Superior temporal gyrus (tissue), 1 donor: ENCODE data around the gene SCFD2.

Experiments
- DNase-seq: peaks from one replicate; pipeline ENCODE4 v3.0.0-alpha.2; 2016; ENCODE audit errors: extremely low spot score

The SCFD2 gene

DNA sequence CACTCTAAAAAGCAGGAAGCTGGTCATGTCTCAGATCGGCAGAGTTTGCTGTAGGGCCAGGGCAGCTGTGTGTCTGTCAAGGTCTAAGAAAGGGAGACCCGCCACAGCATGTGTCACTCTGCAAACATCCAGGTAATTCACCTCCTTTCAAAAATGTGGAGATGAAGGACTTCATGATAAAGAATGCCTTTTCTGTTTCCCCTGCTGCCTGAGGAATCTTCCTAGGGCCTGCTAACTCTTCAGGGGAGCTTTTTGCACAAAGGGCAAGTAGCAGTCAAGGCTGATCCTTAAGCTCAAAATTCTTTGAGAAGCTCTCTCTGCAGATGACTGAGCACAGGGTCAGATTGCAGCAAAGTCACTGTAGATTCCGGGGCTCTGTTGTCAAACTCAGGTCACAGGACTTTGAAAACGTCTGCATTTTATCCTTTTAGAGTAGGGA lies 482.7 kb downstream of the SCFD2 start:
- no peak for DNase-seq

DNA sequence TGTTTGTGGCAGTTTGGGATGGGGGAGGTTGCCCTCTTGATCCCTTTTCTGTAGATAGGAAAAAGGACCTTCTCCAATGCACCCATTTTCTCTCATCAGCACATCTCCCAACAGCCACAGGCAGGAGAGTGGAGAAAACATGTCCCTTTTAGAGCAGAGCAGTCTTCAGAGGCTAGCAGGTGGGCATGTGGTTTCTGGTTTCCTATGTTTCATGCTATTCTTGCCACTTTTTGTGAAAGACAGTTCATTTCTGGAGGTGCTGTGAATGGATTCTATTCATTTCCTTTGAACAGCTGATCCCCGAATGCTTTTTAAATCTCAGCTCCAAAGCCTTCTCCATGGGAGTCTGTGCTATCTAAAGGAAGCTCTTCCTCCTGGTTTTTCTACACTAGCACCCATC lies 484.9 kb downstream of the SCFD2 start:
- DNase-seq: no peak

DNA sequence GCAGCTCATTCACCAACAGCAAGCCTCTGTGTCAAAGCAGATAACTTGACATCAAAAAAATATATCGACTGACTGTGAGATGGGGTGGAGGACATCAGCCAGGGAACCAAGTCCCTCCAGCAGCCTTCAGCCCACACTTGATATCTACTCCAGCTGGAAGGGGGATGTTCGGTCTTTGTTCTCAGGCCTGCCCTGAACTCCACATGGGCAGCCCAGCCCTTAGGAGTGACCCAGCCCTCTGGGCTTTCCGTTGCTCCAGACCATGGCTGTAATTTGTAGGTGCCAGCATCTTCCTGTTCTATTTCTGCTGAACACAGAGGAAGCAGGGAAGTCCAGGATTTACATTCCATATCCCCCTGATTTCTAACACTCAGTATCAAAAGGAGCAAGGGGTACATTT lies 486.4 kb downstream of the SCFD2 start:
- no peak for DNase-seq

DNA sequence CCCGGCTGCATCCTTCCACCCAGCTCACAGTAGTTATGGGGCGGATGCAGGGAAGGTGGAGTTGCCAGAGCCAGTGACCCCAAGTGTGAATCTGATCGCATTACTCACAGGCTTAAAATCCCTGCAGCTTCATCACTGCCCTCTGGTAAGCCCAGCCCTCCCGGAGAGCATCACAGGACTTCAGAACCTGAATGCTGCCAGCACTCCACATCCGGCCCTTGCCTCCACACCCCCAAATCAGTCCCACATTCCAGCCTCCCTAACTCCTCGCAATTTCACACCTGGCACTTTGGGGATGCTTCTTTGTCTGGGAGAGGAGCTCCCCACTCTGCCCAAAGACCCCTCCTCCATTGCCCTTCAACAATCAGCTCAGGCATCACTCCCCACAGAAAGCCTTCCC lies 488.2 kb downstream of the SCFD2 start:
- DNase-seq: no peak

DNA sequence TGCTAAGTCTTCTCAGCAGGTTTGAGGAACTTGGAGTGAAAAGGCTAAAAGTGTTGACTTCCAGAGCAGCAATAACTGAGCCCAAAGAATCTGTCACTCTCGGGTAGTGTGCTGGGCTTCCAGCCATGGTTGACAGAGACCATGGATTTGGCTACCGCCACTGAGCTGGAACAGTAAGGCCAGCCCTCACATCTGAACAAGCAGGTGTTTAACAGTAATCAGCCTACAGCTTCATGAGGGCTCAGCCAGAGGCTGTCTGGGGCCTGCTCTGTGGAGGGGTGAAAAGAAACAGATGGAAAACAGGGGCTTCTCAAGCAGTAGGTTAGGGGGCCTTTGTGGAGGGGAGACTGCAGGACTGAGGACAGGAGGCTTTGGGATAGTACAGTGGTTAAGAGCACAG lies 488.8 kb downstream of the SCFD2 start:
- no peak for DNase-seq

DNA sequence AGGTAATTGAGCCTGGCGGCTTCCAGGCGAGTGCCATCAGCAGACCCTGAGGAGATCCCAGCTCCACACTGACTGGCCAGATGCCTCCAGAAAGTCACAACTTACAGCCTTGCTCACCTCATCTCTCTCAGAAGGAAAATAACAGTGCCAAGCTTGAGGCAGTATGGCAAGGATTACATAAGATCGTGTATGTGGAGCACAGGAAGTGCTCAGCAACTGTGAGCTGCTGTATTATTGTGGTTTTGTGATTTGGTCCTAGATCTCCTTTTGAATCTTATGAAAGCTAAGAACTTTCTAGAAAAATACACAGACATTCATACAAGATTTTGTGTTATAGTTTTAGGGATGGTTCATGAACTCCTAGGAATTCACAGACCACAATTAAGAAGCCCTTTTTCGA lies 489.8 kb downstream of the SCFD2 start:
- no peak for DNase-seq

DNA sequence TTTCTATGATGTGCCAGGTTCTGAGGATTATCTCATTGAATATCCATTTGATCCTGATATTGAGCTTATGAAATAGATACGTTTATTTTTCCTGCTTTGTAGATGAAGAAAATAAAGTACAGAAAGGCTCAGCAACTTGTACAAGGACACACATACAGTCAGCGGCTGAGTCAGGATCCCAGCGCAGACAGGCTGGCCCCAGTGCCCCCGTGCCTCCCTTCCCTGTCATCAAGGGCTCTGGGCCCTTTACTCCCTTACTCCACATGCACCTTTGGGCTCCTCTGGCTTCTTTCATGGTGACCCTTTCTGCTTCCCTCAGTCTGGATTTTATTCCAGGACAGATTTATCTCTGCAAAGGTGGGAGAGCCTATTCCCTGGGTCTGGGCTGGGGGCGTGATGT lies 490.9 kb downstream of the SCFD2 start:
- DNase-seq: no peak

DNA sequence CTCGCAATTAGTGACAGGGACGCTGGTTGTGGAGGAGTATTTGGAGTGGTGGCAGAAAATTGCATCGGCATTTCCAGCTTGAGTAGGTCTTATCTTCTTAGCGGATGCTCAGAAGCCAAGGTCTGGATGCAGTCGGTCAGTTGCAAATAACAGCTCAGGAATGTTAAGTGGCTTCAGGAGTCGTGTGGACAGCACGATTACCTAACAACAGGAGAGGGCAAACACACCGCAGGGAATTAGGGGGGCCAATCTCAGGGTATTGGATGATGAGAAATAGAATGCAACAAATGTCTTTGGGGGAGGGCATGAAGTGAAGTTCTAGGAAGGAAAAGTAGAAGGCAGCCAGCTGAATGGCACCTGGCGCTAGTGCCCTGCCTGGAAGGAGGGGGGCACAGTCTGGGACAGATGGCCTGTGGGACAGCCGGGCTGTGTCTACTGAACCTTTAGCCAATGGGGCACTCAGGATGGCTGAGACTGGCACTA lies 492.0 kb downstream of the SCFD2 start:
- no peak for DNase-seq

DNA sequence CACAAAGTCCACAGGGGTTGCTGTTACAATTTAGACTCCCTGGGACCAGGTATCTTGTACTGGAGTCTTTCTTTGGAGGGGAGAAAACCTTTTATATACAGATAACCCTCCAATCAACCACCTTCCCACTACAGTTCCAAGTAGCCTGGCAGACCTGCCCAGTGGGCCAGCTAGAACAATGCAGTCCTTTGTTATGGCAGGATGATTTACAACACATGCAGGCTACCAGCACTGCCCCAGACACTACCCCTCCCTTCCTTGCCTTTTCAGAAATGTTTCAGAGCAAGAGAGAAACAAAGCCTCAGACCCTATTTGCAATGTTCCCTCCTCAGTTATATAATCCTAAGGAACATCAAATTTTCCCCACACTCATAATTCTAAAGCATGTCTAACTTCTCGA lies 492.7 kb downstream of the SCFD2 start:
- DNase-seq: no peak

DNA sequence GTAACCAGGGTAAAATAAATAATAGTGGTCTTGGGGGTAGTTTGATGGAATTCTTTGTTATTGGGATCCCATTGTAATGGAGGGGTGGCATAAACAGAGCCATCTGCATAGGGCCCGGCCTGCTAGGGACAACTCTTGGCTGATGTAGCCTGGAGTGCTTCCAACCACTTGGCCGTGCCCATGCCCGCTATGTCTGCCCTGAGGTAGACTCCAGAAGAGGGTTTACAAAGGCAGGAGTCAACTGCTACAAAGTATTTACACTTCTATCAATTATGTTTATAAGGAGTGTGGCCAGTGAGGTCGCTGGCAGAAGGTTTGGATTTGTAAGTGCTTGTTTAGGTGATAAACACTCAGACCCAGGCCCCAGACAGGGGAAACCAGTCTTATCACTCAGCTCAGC lies 495.6 kb downstream of the SCFD2 start:
- DNase-seq: no peak

DNA sequence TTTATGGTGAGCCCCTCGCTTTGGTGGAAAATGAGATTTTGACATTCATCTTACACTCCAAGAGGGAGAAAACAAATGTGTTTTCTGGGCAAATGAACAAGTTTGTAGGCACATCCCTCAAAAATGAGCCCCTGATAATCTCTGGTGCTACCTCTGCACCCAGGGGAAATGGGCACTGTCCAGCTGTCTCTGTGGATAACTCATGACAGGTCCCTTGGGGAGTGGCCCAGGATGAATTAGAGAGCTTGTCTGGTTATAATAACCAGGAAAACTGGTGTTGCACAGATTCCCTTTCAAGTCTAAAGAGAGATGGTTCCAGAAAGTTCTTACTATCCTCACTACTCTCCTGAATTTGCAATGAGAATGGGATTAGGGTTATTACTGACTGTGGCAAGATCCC lies 496.2 kb downstream of the SCFD2 start:
- no peak for DNase-seq

DNA sequence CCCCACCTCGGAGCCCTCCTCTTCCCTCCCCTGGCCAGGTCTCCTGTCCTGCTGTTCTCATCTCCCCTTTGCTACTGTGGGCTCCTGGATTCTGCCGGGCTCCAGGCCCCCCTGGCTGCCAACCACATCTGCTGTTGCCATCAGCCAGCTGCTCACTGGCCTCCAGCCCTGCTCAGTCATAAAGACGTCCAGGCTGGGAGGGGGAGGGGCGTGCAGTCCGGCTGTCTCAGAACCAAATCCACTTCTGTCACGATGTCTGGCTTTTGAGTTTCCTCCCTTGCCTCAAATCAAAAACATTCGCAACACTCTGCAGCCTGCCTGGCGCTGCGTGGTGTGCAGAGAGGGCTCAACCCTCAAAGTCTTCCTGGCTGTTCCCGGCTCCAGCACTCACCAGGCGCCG lies 496.7 kb downstream of the SCFD2 start:
- peak; percentile 66 for DNase-seq

DNA sequence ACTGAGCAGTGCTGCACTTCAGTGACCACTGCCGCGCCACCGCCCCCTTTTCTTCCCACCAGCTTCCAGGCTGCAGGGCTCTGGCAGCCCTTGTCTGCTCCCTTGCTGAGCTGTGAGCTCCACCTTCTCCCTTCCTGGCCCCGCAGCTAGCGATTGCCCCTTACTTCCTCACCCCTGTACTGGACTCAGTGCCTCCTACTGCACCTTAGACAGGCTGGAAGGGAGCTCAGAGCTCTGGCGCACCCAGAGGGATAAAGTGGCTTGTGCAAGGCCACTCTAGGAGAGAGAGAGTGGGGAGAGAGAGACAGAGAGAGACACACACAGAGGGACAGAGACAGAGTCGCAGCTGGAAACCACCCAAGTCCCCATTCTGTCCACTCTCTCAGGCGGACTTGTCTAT lies 497.7 kb downstream of the SCFD2 start:
- peak; percentile 71 for DNase-seq

DNA sequence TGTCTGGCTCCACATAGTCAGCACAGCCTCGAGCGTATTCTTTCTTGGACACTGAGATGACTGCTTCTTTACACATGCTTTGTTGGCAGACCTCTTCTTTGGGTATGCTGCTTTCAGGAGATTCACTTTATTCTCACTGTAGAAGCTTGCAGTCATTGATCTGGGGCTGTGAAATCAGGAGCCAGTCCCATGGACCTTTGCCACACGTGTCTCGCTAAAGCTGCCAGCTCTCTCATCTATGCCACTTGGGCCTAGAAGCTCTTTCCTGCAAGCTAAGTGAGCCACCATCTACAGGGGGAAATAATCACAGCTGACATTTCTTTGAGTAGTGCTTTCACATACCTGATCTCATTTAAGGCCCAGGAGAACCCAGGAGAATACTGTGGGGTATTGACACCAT lies 498.7 kb downstream of the SCFD2 start:
- DNase-seq: no peak

DNA sequence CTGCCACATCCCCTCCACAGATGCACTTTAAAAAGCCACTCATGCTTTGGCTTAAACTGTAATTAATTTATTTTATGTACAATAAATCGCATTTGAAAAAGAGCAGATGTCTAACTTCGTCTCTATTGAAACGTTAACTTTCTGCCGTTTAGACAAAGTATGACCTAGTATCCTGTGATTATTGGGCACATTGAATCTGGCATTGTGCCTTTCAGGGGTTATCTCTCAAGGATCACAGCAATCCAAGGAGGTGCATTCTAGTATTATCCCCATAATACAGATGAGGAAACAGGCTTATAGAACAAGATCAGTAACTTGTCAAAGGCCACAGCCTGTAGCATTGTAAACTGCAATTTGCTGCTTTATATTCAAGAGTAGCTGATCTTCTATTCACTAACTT lies 499.1 kb downstream of the SCFD2 start:
- DNase-seq: no peak

DNA sequence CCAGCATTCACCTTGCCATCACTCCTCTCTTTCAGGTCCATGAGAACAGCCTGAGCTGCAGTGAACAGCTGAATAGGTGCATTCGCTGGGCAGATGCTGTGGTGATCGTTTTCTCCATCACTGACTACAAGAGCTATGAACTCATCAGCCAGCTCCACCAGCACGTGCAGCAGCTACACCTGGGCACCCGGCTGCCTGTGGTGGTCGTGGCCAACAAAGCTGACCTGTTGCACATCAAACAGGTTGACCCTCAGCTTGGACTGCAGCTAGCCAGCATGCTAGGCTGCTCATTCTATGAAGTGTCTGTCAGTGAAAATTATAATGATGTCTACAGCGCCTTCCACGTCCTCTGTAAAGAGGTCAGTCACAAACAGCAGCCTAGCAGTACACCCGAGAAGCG lies 500.6 kb downstream of the SCFD2 start:
- DNase-seq: no peak

DNA sequence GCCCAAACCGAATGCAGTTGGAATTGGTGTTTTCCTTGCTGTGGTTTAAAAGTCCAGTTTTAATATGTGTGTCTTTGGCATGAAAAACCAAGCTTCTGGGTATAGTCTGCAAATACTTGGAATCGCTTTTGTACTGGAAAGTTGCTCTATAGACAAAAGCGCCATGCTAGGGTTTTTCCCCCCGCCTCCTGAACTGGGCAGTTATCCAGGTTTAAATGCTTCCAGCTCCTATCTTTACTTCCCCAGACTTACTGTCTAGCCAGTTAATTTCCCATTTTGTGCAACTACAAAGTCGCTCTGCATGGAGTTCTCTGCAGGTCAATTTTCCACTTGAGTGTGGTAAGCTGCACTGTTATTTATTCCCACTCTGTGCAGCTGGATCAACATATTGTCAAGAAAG lies 501.1 kb downstream of the SCFD2 start:
- no peak for DNase-seq

DNA sequence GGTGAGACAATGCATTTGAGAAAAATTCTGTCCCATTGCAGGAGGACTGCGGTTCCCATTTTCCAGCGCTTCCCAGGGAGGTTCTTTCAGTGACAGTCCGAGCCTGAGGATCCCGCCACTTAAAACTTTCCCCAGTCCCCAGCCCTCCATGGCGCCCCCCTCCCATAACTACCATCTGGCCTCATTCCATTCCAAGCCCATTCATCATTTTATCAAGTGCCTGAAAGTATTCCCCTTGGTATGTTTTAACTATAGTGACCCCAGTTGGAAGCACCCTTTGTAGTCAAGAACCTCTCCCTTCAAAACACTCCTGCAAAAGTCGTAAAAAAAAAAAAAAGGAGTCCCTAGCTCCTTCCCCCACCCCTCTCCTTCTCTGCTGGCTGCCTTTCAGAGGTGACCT lies 502.5 kb downstream of the SCFD2 start:
- no peak for DNase-seq

DNA sequence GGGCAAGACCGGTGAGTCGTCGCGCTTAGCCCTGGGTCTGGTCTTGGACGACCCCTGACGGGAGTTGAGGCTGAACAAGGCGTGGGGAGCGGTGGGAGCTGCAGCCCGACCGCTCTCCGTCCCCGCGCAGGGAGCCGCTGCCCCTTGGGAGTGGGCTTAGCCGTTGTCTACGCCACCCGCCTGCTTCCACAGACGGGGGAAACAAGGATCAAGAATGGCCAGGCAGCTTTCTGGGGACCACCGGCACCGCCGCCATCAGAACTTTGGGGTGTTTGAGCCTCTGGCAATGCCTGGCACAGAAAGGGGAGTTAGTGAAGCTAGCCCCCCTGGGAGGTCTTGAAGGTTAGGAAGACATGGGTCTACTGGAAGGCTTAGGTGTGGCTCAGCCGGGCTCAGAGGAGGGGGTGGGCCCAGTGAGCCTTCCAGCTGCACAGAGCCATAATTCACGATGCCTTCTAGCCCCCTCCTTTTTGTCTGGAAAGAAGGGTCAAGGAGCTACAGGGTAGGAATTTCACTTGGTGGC lies 503.2 kb downstream of the SCFD2 start:
- DNase-seq: no peak

DNA sequence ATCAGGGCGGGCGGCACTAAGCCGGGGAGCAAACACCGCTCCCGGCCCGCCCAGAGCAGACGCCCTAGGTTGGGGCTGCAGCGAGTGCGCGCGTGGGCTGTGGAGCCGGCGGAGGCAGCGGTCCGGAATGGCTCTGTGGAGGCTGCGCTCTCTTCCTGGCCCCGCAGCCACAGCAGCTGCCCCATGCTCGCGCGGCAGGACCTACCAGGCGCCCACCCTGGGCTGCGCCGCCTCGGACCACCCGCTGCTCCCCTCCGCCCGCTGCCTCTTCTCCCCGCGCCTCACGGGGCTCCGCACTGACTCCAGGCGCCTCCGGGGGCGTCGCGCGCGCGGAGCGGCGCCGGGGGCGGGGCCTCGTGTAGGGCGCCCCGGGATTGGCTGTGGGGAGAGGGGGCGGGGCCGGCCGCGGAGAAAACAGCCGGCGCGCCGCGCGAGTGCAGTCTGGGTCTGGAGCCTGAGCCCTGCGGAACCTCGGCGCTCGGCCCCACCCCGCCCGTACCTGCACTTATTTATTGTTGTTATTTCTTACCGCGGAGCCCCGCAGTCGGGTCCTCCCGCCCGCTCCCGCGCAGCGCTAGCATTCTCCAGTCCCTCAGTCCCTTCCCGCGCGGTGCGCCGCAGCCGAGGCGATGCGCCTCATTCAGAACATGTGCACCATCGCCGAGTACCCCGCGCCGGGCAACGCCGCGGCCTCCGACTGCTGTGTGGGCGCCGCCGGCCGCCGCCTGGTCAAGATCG lies 503.8 kb downstream of the SCFD2 start, which contains the start of gene RASL11B:
Gene RASL11B (plus strand): TSS at position 439 of the 738 bp plus-strand sequence. CDS start 191 bp downstream, at position 630.
- DNase-seq: peak; percentile 78

DNA sequence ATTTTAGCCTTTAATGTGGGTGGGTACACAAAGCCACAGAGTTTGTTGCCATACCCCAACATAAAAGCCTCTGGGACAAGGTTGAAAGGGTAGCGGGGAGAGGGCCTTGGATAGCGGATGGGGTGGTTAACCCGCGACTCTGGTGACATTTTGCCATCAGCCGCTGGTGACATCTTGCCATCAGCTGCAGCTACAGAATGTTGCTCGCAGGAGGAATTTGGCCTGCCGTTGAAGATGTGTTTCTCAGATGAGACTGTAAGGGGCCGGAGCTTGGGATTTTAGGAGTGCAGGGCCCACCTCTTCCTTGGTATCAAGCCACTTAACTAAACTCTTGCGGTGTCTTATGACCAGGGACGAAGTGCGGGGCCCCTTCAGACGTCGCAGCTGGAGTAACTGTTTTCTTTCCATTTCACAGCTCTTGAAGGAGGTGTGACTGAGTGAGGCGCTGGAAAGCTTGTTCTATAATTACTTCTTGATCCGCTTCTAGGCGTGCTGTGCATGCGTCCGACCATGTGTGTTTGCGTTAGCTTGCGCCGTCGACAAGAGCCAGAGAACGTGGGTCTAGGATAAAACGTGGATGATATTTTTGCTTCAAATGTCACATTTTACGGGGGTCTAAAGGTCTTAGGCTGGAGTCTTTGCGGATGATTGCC lies 504.6 kb downstream of the SCFD2 start:
- peak; percentile 44 for DNase-seq

DNA sequence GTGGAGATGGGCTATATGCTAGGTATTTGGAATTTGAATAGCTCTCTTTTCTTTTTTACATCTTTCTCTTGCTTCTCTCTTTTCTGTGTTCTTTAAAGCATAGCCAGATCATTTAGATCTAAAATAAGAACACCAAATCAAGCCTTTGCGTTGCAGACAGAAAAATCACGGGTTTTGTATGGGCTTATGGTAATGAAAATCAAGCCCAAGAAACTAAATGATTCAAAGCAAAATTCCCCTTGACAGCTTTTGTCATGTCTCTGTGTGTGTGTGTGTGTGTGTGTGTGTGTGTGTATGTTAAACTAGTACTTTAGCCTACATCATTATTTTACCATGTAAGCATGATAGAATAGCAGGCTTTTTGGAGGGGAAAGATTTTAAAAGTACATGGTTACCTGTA lies 505.5 kb downstream of the SCFD2 start:
- peak; percentile 31 for DNase-seq

DNA sequence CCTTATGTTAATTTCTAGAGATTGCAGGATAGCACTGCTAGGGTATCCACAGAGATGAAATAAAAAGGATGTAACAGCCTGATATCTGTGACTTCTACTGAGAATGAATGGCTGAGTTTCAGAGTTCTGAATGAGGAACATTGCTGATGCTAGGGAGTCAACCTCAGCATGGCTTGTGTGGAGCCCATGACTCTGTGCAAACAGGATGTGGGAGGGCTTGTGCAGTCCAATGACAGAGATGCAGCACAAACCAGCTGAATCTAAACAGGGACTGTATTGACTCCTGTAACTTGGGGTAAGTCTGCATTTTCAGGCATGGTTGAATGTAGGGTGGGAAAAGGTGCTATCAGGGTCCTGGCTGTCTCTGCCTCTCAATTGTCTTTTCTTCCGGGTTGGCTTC lies 509.1 kb downstream of the SCFD2 start:
- no peak for DNase-seq
